ENCODE data around the gene FUCA2.
"Not testable (repeated sequence)": the region's sequence is repeated elsewhere in the genome, so short reads cannot be mapped to it uniquely, and the experiment has no call there.

The FUCA2 gene

GRCh38 chr6:143486752-143487151 lies 24.8 kb downstream of the FUCA2 start:
- Histone ChIP-seq H3K4me2 (ENCODE audit: low read length) (no peak overlapping the region), H3K4me3 (ENCODE audit: low read length) (no peak overlapping the region), H3K36me3 (ENCODE audit: insufficient read depth, low read length) (no peaks in the 10 kb centered on the region), H3K9ac (ENCODE audit: low read depth, low read length) (no peak overlapping the region), H3K4me1 (ENCODE audit: control insufficient read depth, insufficient read depth, low read length) (no peaks in the 10 kb centered on the region), H3K27me3 (ENCODE audit: control insufficient read depth, insufficient read depth, low read length) (no peaks in the 10 kb centered on the region), H3K9me3 (replicated peaks; ENCODE audit: low read length) (no peaks in the 10 kb centered on the region)

GRCh38 chr6:143485967-143486366 lies 25.6 kb downstream of the FUCA2 start:
- no peaks in the 10 kb centered on the region for H3K27me3 ChIP-seq (ENCODE audit: control insufficient read depth, insufficient read depth, low read length)
- no peaks in the 10 kb centered on the region for H3K9me3 ChIP-seq (replicated peaks; ENCODE audit: low read length)
- H3K4me1 ChIP-seq (ENCODE audit: control insufficient read depth, insufficient read depth, low read length): no peaks in the 10 kb centered on the region
- no peaks in the 10 kb centered on the region for H3K36me3 ChIP-seq (ENCODE audit: insufficient read depth, low read length)
- H3K9ac ChIP-seq (ENCODE audit: low read depth, low read length): no peak overlapping the region
- no peak overlapping the region for H3K4me2 ChIP-seq (ENCODE audit: low read length)
- no peak overlapping the region for H3K4me3 ChIP-seq (ENCODE audit: low read length)

GRCh38 chr6:143482593-143482992 lies 28.9 kb downstream of the FUCA2 start:
- Histone ChIP-seq H3K9me3 (replicated peaks; ENCODE audit: low read length) (no peaks in the 10 kb centered on the region), H3K36me3 (ENCODE audit: insufficient read depth, low read length) (peaks cover 7% of the 10 kb centered on the region)

GRCh38 chr6:143478479-143479062 lies 32.9 kb downstream of the FUCA2 start:
- Histone ChIP-seq H3K4me1 (ENCODE audit: control insufficient read depth, insufficient read depth, low read length) (no peaks in the 10 kb centered on the region), H3K36me3 (ENCODE audit: insufficient read depth, low read length) (peaks cover 22% of the 10 kb centered on the region), H3K4me3 (ENCODE audit: low read length) (no peak overlapping the region), H3K27me3 (ENCODE audit: control insufficient read depth, insufficient read depth, low read length) (no peaks in the 10 kb centered on the region), H3K9ac (ENCODE audit: low read depth, low read length) (no peak overlapping the region), H3K9me3 (replicated peaks; ENCODE audit: low read length) (no peaks in the 10 kb centered on the region), H3K4me2 (ENCODE audit: low read length) (no peak overlapping the region)

More at GRCh38 chr6:143482593-143482992, 28.9 kb downstream of the FUCA2 start:
- no peaks in the 10 kb centered on the region for H3K27me3 ChIP-seq (ENCODE audit: control insufficient read depth, insufficient read depth, low read length)
- H3K4me3 ChIP-seq (ENCODE audit: low read length): no peak overlapping the region
- no peaks in the 10 kb centered on the region for H3K4me1 ChIP-seq (ENCODE audit: control insufficient read depth, insufficient read depth, low read length)
- H3K9ac ChIP-seq (ENCODE audit: low read depth, low read length): no peak overlapping the region
- no peak overlapping the region for H3K4me2 ChIP-seq (ENCODE audit: low read length)

GRCh38 chr6:143476545-143476944 lies 35.0 kb downstream of the FUCA2 start:
- Histone ChIP-seq H3K4me3 (ENCODE audit: low read length) (no peak overlapping the region), H3K9ac (ENCODE audit: low read depth, low read length) (no peak overlapping the region), H3K27me3 (ENCODE audit: control insufficient read depth, insufficient read depth, low read length) (no peaks in the 10 kb centered on the region), H3K36me3 (ENCODE audit: insufficient read depth, low read length) (peaks cover 30% of the 10 kb centered on the region), H3K4me1 (ENCODE audit: control insufficient read depth, insufficient read depth, low read length) (no peaks in the 10 kb centered on the region), H3K4me2 (ENCODE audit: low read length) (no peak overlapping the region), H3K9me3 (replicated peaks; ENCODE audit: low read length) (no peaks in the 10 kb centered on the region)

DNA sequence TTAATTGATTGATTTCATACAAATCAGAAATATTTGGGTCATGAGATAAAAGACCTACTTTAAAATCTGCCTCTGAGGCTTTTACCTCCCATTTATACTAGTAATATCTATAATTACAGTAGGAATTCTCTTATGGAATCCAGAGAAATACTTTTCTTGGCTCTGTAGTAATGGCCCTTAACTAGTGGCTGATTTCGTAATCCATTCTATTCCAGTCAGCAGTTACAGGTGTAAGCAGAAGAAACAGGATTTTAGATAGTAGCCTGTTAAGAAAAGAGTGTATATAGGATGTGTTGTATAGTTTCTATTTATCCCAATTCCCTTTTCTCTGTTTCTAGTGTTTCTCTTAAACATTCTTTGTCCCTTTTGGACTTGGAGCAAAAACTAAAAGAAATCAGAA lies 39.7 kb downstream of the FUCA2 start:
- Histone ChIP-seq H3K4me3 (ENCODE audit: low read length) (no peak overlapping the region), H3K9me3 (replicated peaks; ENCODE audit: low read length) (no peaks in the 10 kb centered on the region), H3K4me2 (ENCODE audit: low read length) (no peak overlapping the region), H3K36me3 (ENCODE audit: insufficient read depth, low read length) (peaks cover 18% of the 10 kb centered on the region), H3K9ac (ENCODE audit: low read depth, low read length) (no peak overlapping the region), H3K4me1 (ENCODE audit: control insufficient read depth, insufficient read depth, low read length) (no peaks in the 10 kb centered on the region), H3K27me3 (ENCODE audit: control insufficient read depth, insufficient read depth, low read length) (no peaks in the 10 kb centered on the region)

GRCh38 chr6:143468823-143469222 lies 42.7 kb downstream of the FUCA2 start:
- H3K4me2 ChIP-seq (ENCODE audit: low read length); H3K27me3 ChIP-seq (ENCODE audit: control insufficient read depth, insufficient read depth, low read length); H3K9me3 ChIP-seq (replicated peaks; ENCODE audit: low read length); H3K9ac ChIP-seq (ENCODE audit: low read depth, low read length); H3K36me3 ChIP-seq (ENCODE audit: insufficient read depth, low read length); H3K4me3 ChIP-seq (ENCODE audit: low read length); H3K4me1 ChIP-seq (ENCODE audit: control insufficient read depth, insufficient read depth, low read length): not testable (repeated sequence)

DNA sequence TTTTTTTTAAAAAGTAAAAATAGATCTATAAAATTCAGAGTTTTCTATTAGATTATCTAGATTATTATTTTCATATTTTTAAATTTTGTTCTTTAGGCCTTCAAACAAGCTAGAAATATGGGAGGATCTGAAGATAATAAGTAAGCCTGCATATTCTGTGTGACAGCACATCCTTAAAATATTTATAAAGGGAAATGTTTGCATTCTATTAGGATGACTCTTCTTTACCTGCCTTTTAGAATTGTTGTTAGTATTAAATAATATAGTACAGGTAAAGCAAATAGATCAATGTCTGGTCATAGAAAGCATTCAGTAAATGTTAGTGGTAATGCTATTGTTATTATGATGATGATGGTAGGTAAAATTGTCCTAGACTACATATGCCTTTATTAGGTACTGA lies 43.5 kb downstream of the FUCA2 start:
- Histone ChIP-seq H3K4me2 (ENCODE audit: low read length) (no peak overlapping the region), H3K9ac (ENCODE audit: low read depth, low read length) (no peak overlapping the region), H3K4me1 (ENCODE audit: control insufficient read depth, insufficient read depth, low read length) (no peaks in the 10 kb centered on the region), H3K9me3 (replicated peaks; ENCODE audit: low read length) (no peaks in the 10 kb centered on the region), H3K36me3 (ENCODE audit: insufficient read depth, low read length) (peaks cover 13% of the 10 kb centered on the region), H3K27me3 (ENCODE audit: control insufficient read depth, insufficient read depth, low read length) (no peaks in the 10 kb centered on the region), H3K4me3 (ENCODE audit: low read length) (no peak overlapping the region)

DNA sequence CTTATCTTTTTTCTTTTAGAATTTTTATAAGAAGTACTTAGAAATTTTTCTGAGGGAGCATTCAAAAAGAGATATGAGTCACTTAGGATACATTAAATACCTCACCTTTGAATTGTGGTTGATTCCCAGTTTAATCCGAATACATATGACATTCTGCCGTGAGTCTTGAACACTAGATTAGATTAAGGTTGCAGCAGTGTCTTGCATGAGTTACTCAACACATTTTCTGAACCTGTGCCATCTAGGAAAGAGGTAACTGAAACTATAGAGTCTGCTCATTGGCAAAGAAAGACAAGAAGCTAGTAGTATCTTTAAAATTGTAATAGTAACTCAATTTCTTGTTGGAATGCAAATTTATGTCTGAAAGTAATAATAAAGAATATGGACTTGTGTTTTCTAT lies 46.0 kb downstream of the FUCA2 start:
- Histone ChIP-seq H3K9me3 (replicated peaks; ENCODE audit: low read length) (no peaks in the 10 kb centered on the region), H3K9ac (ENCODE audit: low read depth, low read length) (no peak overlapping the region), H3K4me1 (ENCODE audit: control insufficient read depth, insufficient read depth, low read length) (no peaks in the 10 kb centered on the region), H3K4me3 (ENCODE audit: low read length) (no peak overlapping the region), H3K4me2 (ENCODE audit: low read length) (no peak overlapping the region), H3K36me3 (ENCODE audit: insufficient read depth, low read length) (peaks cover 8% of the 10 kb centered on the region), H3K27me3 (ENCODE audit: control insufficient read depth, insufficient read depth, low read length) (no peaks in the 10 kb centered on the region)

DNA sequence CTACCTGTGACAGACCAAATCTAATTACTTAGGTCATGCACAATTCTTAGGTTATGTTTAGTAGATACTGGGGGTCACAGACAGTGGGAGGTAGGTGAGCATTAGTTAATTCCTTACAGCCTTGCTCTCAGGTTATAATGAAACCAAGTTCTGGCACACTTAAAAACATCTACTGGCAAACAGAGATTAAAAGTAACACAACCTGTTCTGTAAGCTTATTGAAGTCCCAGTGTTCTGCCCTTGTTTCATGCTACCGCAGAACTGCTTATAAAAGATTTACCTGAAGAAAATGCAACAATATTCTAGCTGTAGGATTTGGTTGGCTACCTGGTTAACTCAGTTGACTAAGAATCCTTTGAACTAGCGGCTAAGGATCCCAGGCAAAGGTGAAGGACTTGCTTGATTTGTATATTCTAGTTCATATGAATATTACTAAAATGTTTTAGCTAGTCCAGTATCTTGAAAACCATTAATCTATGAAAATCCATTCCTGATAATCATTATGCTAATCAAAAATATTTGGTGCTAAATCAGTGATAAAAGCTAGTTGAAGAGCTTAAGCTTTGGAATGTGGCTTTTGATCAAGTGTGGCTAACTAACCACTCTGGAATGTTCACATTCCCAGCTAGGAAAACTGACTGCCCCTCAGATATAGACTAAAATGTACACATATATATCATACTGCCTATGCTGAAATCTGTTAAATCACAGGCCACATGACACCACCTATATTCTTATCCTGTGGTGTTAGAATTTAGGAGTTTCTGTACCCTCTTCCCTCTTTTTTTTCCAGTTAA lies 53.8 kb downstream of the FUCA2 start:
- H3K4me2 ChIP-seq (ENCODE audit: low read length): peak overlapping the region; percentile 4
- H3K4me3 ChIP-seq (ENCODE audit: low read length): no peak overlapping the region
- H3K9me3 ChIP-seq (replicated peaks; ENCODE audit: low read length): no peaks in the 10 kb centered on the region
- H3K4me1 ChIP-seq (ENCODE audit: control insufficient read depth, insufficient read depth, low read length): peaks cover 6% of the 10 kb centered on the region
- peaks cover 2% of the 10 kb centered on the region for H3K36me3 ChIP-seq (ENCODE audit: insufficient read depth, low read length)
- no peak overlapping the region for H3K9ac ChIP-seq (ENCODE audit: low read depth, low read length)
- H3K27me3 ChIP-seq (ENCODE audit: control insufficient read depth, insufficient read depth, low read length): no peaks in the 10 kb centered on the region

DNA sequence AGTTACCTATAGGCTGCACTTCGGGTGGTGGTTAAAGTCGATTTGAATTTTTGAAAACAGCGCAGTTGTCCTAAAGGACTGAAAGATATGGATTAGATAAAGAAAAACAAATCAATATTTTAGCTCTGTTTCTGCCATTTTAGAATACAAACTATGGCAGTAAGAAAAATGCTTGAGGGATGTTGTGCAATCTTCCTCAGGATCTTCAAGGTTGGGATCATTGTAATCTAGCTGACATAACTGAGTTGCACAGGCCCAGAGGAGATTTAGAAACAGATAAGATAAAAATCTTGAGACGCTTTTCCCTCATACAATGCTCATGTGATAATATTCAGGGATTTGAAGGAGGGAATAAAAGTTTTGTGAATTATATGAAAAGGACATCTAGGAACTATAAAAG lies 60.0 kb downstream of the FUCA2 start:
- H3K9ac ChIP-seq (ENCODE audit: low read depth, low read length): peak overlapping the region; percentile 95

More for the DNA sequence above, 60.0 kb downstream of the FUCA2 start:
- peak overlapping the region; percentile 98 for H3K4me3 ChIP-seq (ENCODE audit: low read length)
- H3K27me3 ChIP-seq (ENCODE audit: control insufficient read depth, insufficient read depth, low read length): no peaks in the 10 kb centered on the region
- H3K36me3 ChIP-seq (ENCODE audit: insufficient read depth, low read length): no peaks in the 10 kb centered on the region
- H3K9me3 ChIP-seq (replicated peaks; ENCODE audit: low read length): no peaks in the 10 kb centered on the region
- peaks cover 8% of the 10 kb centered on the region for H3K4me1 ChIP-seq (ENCODE audit: control insufficient read depth, insufficient read depth, low read length)
- peak overlapping the region; percentile 95 for H3K4me2 ChIP-seq (ENCODE audit: low read length)

All from skeletal muscle satellite cell (primary cell).